Kidney (tissue), 14 donors: ENCODE results near the gene SASH1. TPM values are rescaled to one million over a fixed set of nuclear protein-coding genes. Genes with fewer than 3 reads are reported as not detected.

Source experiments
- DNase-seq, 5 donors: peaks; one replicate each; pipeline ENCODE4 v3.0.0-alpha.2; 2013 to 2020
- FAIRE-seq: peaks from 2 replicates; lab custom pipeline; 2012; peaks lifted over from hg19 to GRCh38; lab: Jason Lieb, UNC
- H3K27ac ChIP-seq, 2 donors: one replicate each; pipeline ENCODE4 v1.7.0; 2013; ENCODE audit warnings: low read depth in 2 of 2, low read length in 2 of 2, inconsistent platforms in 1 of 2
- H3K27me3 ChIP-seq: one replicate; pipeline ENCODE4 v1.7.1; 2013; ENCODE audit warnings: low read length, inconsistent platforms; ENCODE audit not compliant: control insufficient read depth, insufficient read depth
- H3K36me3 ChIP-seq, 3 donors: one replicate each; pipeline versions ENCODE4 v1.7.0 to v1.7.1; 2013; ENCODE audit warnings: low read length in 3 of 3, control low read depth in 1 of 3, inconsistent platforms in 1 of 3; ENCODE audit not compliant: insufficient read depth in 3 of 3, control insufficient read depth in 2 of 3
- H3K4me1 ChIP-seq, 3 donors: one replicate each; pipeline versions ENCODE4 v1.7.0 to v1.7.1; 2013; ENCODE audit warnings: low read length in 3 of 3, inconsistent platforms in 1 of 3, low read depth in 1 of 3; ENCODE audit not compliant: control insufficient read depth in 2 of 3, insufficient read depth in 2 of 3
- H3K4me3 ChIP-seq, 3 donors: one replicate each; pipeline versions ENCODE4 v1.7.0 to v1.8.1; 2013; ENCODE audit warnings: low read length in 3 of 3, control low read depth in 1 of 3, inconsistent platforms in 1 of 3
- H3K9ac ChIP-seq, 3 donors: one replicate each; pipeline versions ENCODE4 v1.7.0 to v1.7.1; 2013; ENCODE audit warnings: low read length in 3 of 3, control low read depth in 1 of 3, inconsistent platforms in 1 of 3
- H3K9me3 ChIP-seq, 3 donors: one replicate each; pipeline versions ENCODE4 v1.7.0 to v1.7.1; 2013; ENCODE audit warnings: low read length in 3 of 3, control low read depth in 1 of 3, inconsistent platforms in 1 of 3; ENCODE audit not compliant: control insufficient read depth in 2 of 3, insufficient read depth in 1 of 3
- CTCF ChIP-seq: IDR thresholded peaks from 3 replicates; pipeline ENCODE4 v1.5.1; 2012; ENCODE audit warnings: mild to moderate bottlenecking, moderate library complexity, borderline replicate concordance; ENCODE audit not compliant: insufficient read depth; ENCODE audit errors: extremely low read depth
- intact Hi-C: fragments of 100-400 bp; cut with DNase I; formaldehyde crosslinking; loops from one replicate; pipeline ENCODE4 v1.11.1; 2022
- polyA plus RNA-seq: library from polyadenylated mRNA; stranded (reverse); fragments of 350-450 nt; fragmentation: Illumina TruSeq; extraction: RNeasy Lipid Tissue Mini Kit (QIAGEN cat#74804); gene quantifications from one replicate; pipeline ENCODE4 v1.2.3, GENCODE V29; 2014; ENCODE audit warnings: low read depth, low replicate concordance; ENCODE audit not compliant: insufficient read depth
- total RNA-seq: library from RNA; stranded (reverse); fragmentation: NEBNext Ultra II Directional; extraction: Animal tissue kit (Norgen Biotek cat#: 25700); gene quantifications from one replicate; pipeline ENCODE4 v1.2.1, GENCODE V29; 2021
- donor health status: control.
- donor health status: control.
- donor health status: control.
- donor health status: control.
- donor health status: control.
- donor health status: DM: yes; HTN: yes; CAD: no.
- donor health status: Normal renal cell carcinoma (clear cell type).

Gene SASH1
- total and polyA plus RNA-seq, 2 donors from 2014 or later, result 6.2 to 148 TPM

GRCh38 chr6:148524976-148525375 is 182.3 kb downstream of the SASH1 start:
- H3K4me1 ChIP-seq, result no peaks in the 10 kb centered on the region
- no peak overlapping the region for H3K4me3 ChIP-seq
- H3K27ac ChIP-seq, result no peak overlapping the region
- TF ChIP-seq CTCF, result no peak
- H3K9me3 ChIP-seq, result no peaks in the 10 kb centered on the region
- intact Hi-C loops, result no loop called here
- peaks cover 0 to 10% (median 9%) of the 10 kb centered on the region in 3 donors for H3K36me3 ChIP-seq
- no peak overlapping the region for H3K9ac ChIP-seq
- no peak for FAIRE-seq
- DNase-seq, result no peak
- H3K27me3 ChIP-seq, result no peaks in the 10 kb centered on the region

GRCh38 chr6:148525453-148525852 is 182.8 kb downstream of the SASH1 start:
- Histone ChIP-seq H3K4me1 (no peaks in the 10 kb centered on the region), H3K27me3 (no peaks in the 10 kb centered on the region), H3K9ac (no peak overlapping the region), H3K4me3 (no peak overlapping the region), H3K36me3 (peaks cover 0 to 10% (median 4%) of the 10 kb centered on the region in 3 donors), H3K27ac (no peak overlapping the region), H3K9me3 (no peaks in the 10 kb centered on the region)
- intact Hi-C loops, result no loop called here
- no peak for FAIRE-seq
- no peak for TF ChIP-seq CTCF
- no peak for DNase-seq

GRCh38 chr6:148526145-148526544 is 183.5 kb downstream of the SASH1 start:
- TF ChIP-seq CTCF, result no peak
- intact Hi-C loops, result no loop called here
- H3K27ac ChIP-seq, result no peak overlapping the region
- H3K9ac ChIP-seq, result no peak overlapping the region
- no peaks in the 10 kb centered on the region for H3K9me3 ChIP-seq
- H3K36me3 ChIP-seq, result peaks cover 0 to 10% (median 0%) of the 10 kb centered on the region in 3 donors
- DNase-seq (no peak), FAIRE-seq (no peak)
- no peaks in the 10 kb centered on the region for H3K4me1 ChIP-seq
- no peaks in the 10 kb centered on the region for H3K27me3 ChIP-seq
- H3K4me3 ChIP-seq, result no peak overlapping the region

GRCh38 chr6:148528292-148528691 is 185.7 kb downstream of the SASH1 start:
- Histone ChIP-seq H3K9ac (no peak overlapping the region), H3K27ac (no peak overlapping the region), H3K4me1 (no peaks in the 10 kb centered on the region), H3K27me3 (no peaks in the 10 kb centered on the region), H3K4me3 (no peak overlapping the region), H3K9me3 (no peaks in the 10 kb centered on the region), H3K36me3 (peaks cover 5 to 18% (median 11%) of the 10 kb centered on the region in 3 donors)
- FAIRE-seq (no peak), DNase-seq (no peak)
- intact Hi-C loops, result no loop called here
- TF ChIP-seq CTCF, result no peak
